ENCODE results near the gene B3GLCT. TPM values are rescaled to one million over a fixed set of nuclear protein-coding genes. Genes with fewer than 3 reads are reported as not detected.

The B3GLCT gene
- polyA plus RNA-seq, 1 of the 3 experiments (the other 2 are of a cell fraction) = 2.4 TPM

DNA sequence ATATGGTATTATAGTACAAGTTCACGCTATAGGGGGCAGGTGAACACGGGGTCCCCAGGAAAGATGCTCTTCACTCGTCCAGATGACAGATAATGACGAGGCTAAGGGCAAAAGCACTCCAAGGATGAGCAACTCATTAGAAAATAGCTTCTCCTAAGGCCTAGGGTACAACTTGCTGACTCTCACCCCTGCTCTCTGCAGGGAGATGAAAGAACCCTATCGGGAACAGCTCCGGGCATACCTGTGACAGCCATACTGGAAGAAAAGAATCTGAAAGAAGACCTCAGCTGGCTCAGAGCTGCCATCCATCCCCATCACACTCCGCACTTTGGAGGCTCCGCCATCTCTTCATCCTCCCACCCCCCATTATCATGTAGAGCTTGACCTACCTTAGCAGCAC, 20.5 kb upstream of the B3GLCT start:
- H3K9me2 ChIP-seq = no peaks in the 10 kb centered on the region
- H3K9ac ChIP-seq = no peak overlapping the region
- no peaks in the 10 kb centered on the region for H4K20me1 ChIP-seq (ENCODE audit: insufficient read depth)
- H3K27ac ChIP-seq (ENCODE audit: low read depth in 2 of 2, low read length in 1 of 2) = no peak overlapping the region
- no peaks in the 10 kb centered on the region for H3K36me3 ChIP-seq (replicated peaks in 1 of 2; ENCODE audit: control insufficient read depth in 1 of 2, insufficient read depth in 2 of 2, low read length in 1 of 2)
- CTCF ChIA-PET = interaction anchor here (1.0 to 1.5 kb wide), 3 partner anchors 10 to 21 kb away, joined by 3 to 4 read pairs (median 3); partner anchors contain the start of gene B3GLCT
- POLR2A ChIA-PET = no interaction called here
- H2AFZ ChIP-seq (ENCODE audit: low read depth) = no peak overlapping the region
- H3K4me2 ChIP-seq = no peak overlapping the region
- H3F3A ChIP-seq (replicated peaks; ENCODE audit: insufficient read depth) = no peaks in the 10 kb centered on the region
- H3K79me2 ChIP-seq (ENCODE audit: insufficient read depth) = no peaks in the 10 kb centered on the region
- WGBS (ENCODE audit: low lambda C conversion rate) = 73% methylated on average over 8 of the region's 8 CpGs
- no peaks in the 10 kb centered on the region for H3K4me1 ChIP-seq (ENCODE audit: control insufficient read depth in 1 of 2, insufficient read depth in 2 of 2, low read depth in 1 of 2, low read length in 1 of 2)
- no peaks in the 10 kb centered on the region for H3K9me3 ChIP-seq
- no peaks in the 10 kb centered on the region for H3K27me3 ChIP-seq (ENCODE audit: insufficient read depth)
- no peak for TF ChIP-seq SMC3 (IDR thresholded peaks at IDR 0.05; ENCODE audit: low read depth, low read length)
- no peak for TF ChIP-seq EP300 (IDR thresholded peaks at IDR 0.05; ENCODE audit: borderline replicate concordance in 1 of 2, low read depth in 1 of 2, low read length in 1 of 2)
- no peak for TF ChIP-seq NFIC (IDR thresholded peaks at IDR 0.05; ENCODE audit: borderline replicate concordance)
- TF ChIP-seq RAD21 (IDR thresholded peaks at IDR 0.05; ENCODE audit: low read length) = no peak
- TF ChIP-seq USF1 (IDR thresholded peaks at IDR 0.05; ENCODE audit: borderline replicate concordance, low read depth) = no peak
- no peak overlapping the region for H3K4me3 ChIP-seq (ENCODE audit: low read depth in 2 of 2, low read length in 1 of 2)
- DNase-seq = no peak

GRCh38 chr13:31179754-31180153, 20.0 kb upstream of the B3GLCT start:
- ChIA-PET POLR2A (interaction anchor here (0.7 kb wide), 1 partner anchor 26 kb away, joined by 3 read pairs; no protein-coding TSS in a partner anchor), CTCF (interaction anchor here (1.0 to 1.5 kb wide), 3 partner anchors 9 to 20 kb away, joined by 3 to 4 read pairs (median 3); partner anchors contain the start of gene B3GLCT)
- Histone ChIP-seq H3K9me3 (no peaks in the 10 kb centered on the region), H3K4me3 (ENCODE audit: low read depth in 2 of 2, low read length in 1 of 2) (no peak overlapping the region), H3K4me2 (no peak overlapping the region), H3K4me1 (ENCODE audit: control insufficient read depth in 1 of 2, insufficient read depth in 2 of 2, low read depth in 1 of 2, low read length in 1 of 2) (no peaks in the 10 kb centered on the region), H3K79me2 (ENCODE audit: insufficient read depth) (no peaks in the 10 kb centered on the region), H3F3A (replicated peaks; ENCODE audit: insufficient read depth) (no peaks in the 10 kb centered on the region), H3K27ac (ENCODE audit: low read depth in 2 of 2, low read length in 1 of 2) (no peak overlapping the region), H3K9ac (no peak overlapping the region), H2AFZ (ENCODE audit: low read depth) (no peak overlapping the region), H3K9me2 (no peaks in the 10 kb centered on the region), H3K36me3 (replicated peaks in 1 of 2; ENCODE audit: control insufficient read depth in 1 of 2, insufficient read depth in 2 of 2, low read length in 1 of 2) (no peaks in the 10 kb centered on the region), H4K20me1 (ENCODE audit: insufficient read depth) (no peaks in the 10 kb centered on the region), H3K27me3 (ENCODE audit: insufficient read depth) (no peaks in the 10 kb centered on the region)
- TF ChIP-seq ZBTB33 (IDR thresholded peaks at IDR 0.05; ENCODE audit: borderline replicate concordance, low read depth) = no peak
- TF ChIP-seq MAX (IDR thresholded peaks at IDR 0.05; ENCODE audit: low read depth) = no peak
- TF ChIP-seq TEAD4 (IDR thresholded peaks at IDR 0.05; ENCODE audit: borderline replicate concordance, insufficient read depth) = no peak
- no peak for TF ChIP-seq FOXM1 (IDR thresholded peaks at IDR 0.05; ENCODE audit: low read depth)
- no peak for TF ChIP-seq TAF1 (IDR thresholded peaks at IDR 0.05; ENCODE audit: borderline replicate concordance, low read depth, low read length)
- TF ChIP-seq, protein P1, sequence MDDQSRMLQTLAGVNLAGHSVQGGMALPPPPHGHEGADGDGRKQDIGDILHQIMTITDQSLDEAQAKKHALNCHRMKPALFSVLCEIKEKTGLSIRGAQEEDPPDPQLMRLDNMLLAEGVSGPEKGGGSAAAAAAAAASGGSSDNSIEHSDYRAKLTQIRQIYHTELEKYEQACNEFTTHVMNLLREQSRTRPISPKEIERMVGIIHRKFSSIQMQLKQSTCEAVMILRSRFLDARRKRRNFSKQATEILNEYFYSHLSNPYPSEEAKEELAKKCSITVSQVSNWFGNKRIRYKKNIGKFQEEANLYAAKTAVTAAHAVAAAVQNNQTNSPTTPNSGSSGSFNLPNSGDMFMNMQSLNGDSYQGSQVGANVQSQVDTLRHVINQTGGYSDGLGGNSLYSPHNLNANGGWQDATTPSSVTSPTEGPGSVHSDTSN (IDR thresholded peaks at IDR 0.05) = no peak
- TF ChIP-seq MXI1 (IDR thresholded peaks at IDR 0.05; ENCODE audit: low read depth, low read length) = no peak
- TF ChIP-seq EP300 (IDR thresholded peaks at IDR 0.05; ENCODE audit: borderline replicate concordance in 1 of 2, low read depth in 1 of 2, low read length in 1 of 2) = no peak
- no peak for TF ChIP-seq GATA2 (CRISPR knock-in tag; IDR thresholded peaks at IDR 0.05)
- TF ChIP-seq USF1 (IDR thresholded peaks at IDR 0.05; ENCODE audit: borderline replicate concordance, low read depth) = no peak
- no peak for TF ChIP-seq EZH2phosphoT487 (IDR thresholded peaks at IDR 0.05; ENCODE audit: borderline replicate concordance, low read depth)
- TF ChIP-seq CHD2 (IDR thresholded peaks at IDR 0.05; ENCODE audit: low read length, partially characterized antibody) = no peak
- no peak for TF ChIP-seq CTCF (IDR thresholded peaks at IDR 0.05)
- TF ChIP-seq GABPA (IDR thresholded peaks at IDR 0.05; ENCODE audit: low read depth) = no peak
- no peak for TF ChIP-seq POLR2AphosphoS5 (IDR thresholded peaks at IDR 0.05; ENCODE audit: low read depth, low read length)
- no peak for DNase-seq
- WGBS (ENCODE audit: low lambda C conversion rate) = 91% methylated on average over 5 of the region's 5 CpGs
